ENCODE data around the gene TMEM209. TPM values are rescaled to one million over a fixed set of nuclear protein-coding genes. Genes with fewer than 3 reads are reported as not detected.
"Not testable (repeated sequence)": the region's sequence is repeated elsewhere in the genome, so short reads cannot be mapped to it uniquely, and the experiment has no call there.

TMEM209 gene
- total RNA-seq, 1 donor from 2014 or later: 20.2 TPM

GRCh38 chr7:130218806-130219620 is 13.8 kb upstream of the TMEM209 start:
- DNase-seq (ENCODE audit: low read depth): no peak

DNA sequence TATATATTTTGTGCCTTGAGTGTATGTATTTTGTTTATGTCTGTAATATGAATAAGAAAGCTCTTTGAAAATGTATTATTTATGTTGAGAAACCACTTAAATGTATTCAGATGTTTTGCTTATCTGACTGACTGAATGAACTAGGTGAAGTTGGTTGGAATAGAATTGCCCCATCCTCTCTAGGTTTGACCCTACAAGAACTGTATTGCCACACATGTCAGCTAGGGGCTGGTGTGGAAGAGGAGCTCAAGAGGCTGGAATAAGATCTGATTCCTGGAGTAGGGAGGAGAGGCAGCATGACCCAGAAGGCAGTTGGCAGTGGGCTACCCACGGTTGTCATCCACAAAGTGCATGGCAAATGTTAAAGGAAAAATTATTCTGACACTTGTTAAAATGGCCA is 11.5 kb upstream of the TMEM209 start:
- no peak for DNase-seq (ENCODE audit: low read depth)

DNA sequence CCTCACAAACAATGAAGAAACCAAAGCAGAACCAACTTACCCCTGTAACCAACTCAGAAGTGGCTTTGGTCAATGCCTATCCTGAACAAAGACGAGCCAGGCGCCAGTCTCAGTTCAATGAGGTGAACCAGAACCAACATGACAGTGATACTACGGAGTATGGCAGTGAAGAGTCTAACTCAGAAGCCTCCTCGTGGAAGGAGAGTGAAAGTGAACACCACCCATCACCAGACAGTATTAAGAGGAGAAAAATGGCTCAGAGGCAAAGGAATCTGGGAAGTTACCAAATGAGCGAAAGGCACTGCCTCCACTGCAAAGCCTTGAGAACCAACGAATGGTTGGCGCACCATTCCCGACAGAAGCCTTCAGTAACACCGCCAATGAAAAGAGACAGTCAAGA is 10.8 kb upstream of the TMEM209 start:
- no peak for DNase-seq (ENCODE audit: low read depth)

GRCh38 chr7:130213828-130214227 is 8.6 kb upstream of the TMEM209 start:
- no peak for DNase-seq (ENCODE audit: low read depth)

DNA sequence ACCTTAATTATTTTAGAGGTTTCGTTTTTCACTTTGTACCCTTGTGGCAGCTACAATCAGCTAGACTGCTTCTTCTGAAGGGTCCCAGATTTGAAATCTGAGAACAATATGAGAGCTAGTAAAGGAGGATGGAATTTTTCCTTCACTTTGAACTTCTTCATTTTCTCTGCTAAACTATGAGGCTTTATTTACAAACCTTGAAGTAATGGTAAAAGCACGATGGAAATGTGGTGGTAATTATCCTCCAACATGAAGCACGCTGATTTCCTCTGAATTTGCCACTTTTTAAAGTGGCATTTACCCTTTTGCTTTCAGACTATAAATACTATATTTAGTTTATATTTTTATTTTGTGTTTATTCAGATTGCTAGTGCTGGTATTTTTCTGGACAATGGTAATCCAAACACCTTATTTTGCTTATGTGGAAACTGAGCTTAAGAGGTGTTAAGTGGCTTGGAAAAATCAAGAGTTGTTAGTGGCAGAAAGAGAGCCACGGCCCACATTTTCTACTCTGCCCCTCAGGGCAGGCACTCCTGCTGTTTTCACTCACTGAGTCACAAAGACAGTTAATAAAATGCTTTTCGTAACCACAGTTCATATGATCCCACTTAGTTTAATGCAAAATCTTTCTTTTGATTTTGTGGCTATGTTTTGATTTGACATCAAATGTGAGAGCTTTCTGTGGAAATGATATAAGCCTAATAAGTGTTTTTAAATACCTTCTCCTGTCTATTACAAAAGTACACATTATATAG is 5.2 kb upstream of the TMEM209 start:
- DNase-seq (ENCODE audit: low read depth): peak; percentile 51

DNA sequence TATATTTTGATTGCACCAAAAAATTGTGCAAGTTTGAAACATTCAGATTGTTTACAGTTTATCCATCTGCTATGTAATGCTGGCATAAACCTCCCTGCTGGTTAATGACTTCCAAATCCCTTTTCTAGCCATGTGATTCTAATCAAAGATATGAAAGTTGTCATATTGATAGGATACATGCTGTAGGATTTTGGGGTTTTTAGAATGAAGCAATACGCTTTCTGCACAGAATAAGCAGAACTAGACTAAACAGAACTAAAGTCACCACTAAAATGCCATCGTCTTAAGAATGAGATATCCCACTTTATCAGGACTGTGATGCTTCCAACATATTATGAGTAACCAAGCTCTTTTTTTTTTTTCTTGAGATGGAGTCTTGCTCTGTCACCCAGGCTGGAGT is 3.3 kb upstream of the TMEM209 start:
- no peak for DNase-seq (ENCODE audit: low read depth)

GRCh38 chr7:130207642-130208041 is 2.4 kb upstream of the TMEM209 start, which contains the start of gene SSMEM1:
TSS of gene SSMEM1 (plus strand) at chr7:130207860. CDS start at chr7:130207911, 51 bp downstream.
- peak; percentile 64 for DNase-seq (ENCODE audit: low read depth)

GRCh38 chr7:130207033-130207432 is 1.8 kb upstream of the TMEM209 start:
- no peak for DNase-seq (ENCODE audit: low read depth)

- no peak for DNase-seq (ENCODE audit: low read depth)
Measured at GRCh38 chr7:130201796-130202195, 3.4 kb downstream of the TMEM209 start.

DNA sequence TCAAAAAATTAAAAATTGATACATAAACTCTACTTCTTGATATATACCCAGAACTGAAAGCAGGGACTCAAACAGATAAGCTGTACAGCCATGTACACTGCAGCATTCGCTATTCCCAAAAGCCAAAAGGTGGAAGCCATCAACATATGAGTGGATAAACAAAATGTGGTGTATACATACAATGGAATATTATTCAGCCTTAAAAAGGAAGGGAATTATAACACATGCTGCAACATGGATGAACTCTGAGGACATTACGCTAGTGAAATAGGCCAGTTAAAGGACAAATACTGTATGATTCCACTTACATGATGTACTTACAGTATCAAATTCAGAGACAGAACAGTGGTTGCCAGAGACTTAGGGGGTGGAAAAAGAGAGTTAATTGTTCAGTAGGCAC is 8.1 kb downstream of the TMEM209 start:
- DNase-seq (ENCODE audit: low read depth): no peak

DNA sequence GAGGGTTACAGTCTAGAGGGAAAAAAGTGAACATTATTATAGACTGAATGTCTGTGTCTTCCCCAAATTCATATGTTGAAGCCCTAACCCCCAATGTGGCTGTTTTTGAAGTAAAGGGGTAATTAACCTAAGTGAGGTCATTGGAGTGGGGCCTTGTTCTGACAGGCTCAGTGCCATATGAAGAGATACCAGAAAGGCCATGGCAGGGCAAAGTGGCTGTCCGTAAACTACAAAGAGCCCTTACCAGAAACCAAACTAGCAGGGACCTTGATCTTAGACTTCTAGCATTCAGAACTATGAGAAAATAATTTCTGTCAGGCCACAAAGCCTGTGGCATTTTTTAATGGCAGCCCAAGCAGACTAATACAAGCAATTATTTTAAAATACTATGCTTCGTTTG is 8.7 kb downstream of the TMEM209 start:
- no peak for DNase-seq (ENCODE audit: low read depth)

DNA sequence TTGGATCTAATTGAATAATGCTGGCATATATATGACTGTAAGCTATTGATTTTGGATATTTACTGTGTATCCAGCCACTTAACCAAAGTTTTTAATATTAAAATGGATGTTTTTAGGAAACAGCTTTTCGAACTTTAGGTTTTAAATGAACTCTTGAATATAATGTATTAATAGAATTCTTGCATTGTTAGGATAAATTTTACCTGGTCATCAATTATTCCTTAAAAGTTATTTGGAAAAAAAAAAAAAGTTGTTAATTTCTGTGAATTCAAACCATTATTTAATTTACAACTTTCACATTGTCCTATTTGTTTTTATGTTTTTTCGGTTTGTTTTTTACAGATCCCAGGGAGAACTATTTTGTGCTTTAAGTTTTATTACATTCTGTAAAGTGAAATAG is 9.8 kb downstream of the TMEM209 start:
- no peak for DNase-seq (ENCODE audit: low read depth)

- DNase-seq (ENCODE audit: low read depth): no peak
Measured at GRCh38 chr7:130191791-130192190, 13.4 kb downstream of the TMEM209 start.

DNA sequence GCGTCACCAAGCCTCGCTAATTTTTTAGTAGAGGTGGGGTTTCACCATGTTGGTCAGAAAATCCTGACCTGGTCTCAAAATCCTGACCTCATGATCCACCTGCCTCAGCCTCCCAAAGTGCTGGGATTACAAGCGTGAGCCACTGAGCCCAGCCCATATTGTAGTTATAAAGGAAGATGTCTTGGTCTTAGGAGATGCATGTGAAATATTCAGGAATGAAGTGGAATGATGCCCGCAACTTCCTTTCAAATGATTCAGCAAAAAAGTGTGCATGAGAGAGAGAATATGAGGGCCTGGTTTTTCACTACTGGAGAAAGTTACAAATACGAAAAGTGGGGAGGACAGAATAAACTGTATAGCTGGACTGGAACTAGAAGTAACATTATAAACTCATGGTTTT is 15.9 kb downstream of the TMEM209 start:
- peak; percentile 45 for DNase-seq (ENCODE audit: low read depth)

- no peak for DNase-seq (ENCODE audit: low read depth)
Measured at GRCh38 chr7:130187360-130187759, 17.8 kb downstream of the TMEM209 start.

DNA sequence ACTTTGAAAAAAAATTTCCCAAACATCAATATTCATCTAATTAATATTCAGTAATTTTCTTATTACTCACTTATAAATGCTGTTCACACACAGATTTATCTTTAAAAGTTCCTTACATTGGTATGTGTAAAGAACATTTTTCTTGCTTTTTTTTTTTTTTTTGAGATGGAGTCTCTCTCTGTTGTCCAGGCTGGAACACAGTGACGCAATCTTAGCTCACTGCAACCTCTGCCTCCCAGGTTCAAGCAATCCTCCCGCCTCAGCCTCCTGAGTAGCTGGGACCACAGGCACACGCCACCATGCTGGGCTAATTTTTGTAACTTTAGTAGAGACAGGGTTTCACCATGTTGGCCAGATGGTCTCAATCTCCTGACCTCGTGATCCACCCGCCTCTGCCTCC is 20.9 kb downstream of the TMEM209 start:
- not testable (repeated sequence) for DNase-seq (ENCODE audit: low read depth)

- DNase-seq (ENCODE audit: low read depth): no peak
Measured at GRCh38 chr7:130182990-130183389, 22.2 kb downstream of the TMEM209 start.

- no peak for DNase-seq (ENCODE audit: low read depth)
Measured at GRCh38 chr7:130181263-130181605, 24.0 kb downstream of the TMEM209 start.

DNA sequence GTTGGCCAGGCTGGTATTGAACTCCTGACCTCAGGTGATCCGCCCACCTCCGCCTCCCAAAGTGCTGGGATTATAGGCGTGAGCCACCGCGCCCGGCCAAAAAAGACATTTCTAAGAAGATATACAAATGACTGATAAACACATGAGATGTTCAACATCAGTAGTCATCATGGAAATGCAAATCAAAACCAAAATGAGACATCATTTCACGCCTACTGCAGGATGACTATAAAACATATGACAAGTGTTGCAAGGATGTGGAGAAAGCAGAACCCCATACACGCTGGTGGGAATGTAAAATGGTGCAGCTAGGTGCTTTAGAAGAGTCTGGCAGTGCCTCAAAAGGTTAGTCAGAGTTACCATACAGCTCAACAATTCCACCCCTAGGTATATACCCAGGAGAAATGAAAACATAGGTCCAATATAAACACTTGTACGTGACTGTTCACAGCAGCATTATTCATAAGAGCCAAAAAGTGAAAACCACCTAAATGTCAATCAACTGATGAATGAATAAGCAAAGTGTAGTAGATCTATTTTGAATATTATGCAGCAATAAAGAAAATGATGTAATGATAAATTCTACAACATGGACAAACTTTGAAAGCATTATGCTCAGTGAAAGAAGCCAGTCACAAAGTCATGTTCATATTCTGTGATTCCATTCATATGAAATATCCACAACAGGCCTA is 24.5 kb downstream of the TMEM209 start:
- no peak for DNase-seq (ENCODE audit: low read depth)

GRCh38 chr7:130179631-130180030 is 25.6 kb downstream of the TMEM209 start:
- no peak for DNase-seq (ENCODE audit: low read depth)

GRCh38 chr7:130178251-130178650 is 27.0 kb downstream of the TMEM209 start:
- DNase-seq (ENCODE audit: low read depth): no peak

Data from myocyte (in vitro differentiated cells).